D721Med (cell line): ENCODE results near the gene HBS1L.
A peak's percentile ranks its signal among the peaks of the same experiment; 100 is the strongest.

ENCODE experiments used
- DNase-seq: peaks from one replicate; pipeline ENCODE4 v3.0.0; 2011; ENCODE audit warnings: low spot score; ENCODE audit not compliant: insufficient read length
- FAIRE-seq: peaks from 2 replicates; lab custom pipeline; 2011; peaks lifted over from hg19 to GRCh38; lab: Jason Lieb, UNC
- TF ChIP-seq, protein P1 (sequence below): IDR thresholded peaks from 2 replicates; pipeline ENCODE4 v1.5.1; 2012; ENCODE audit warnings: mild to moderate bottlenecking, control low read depth; ENCODE audit not compliant: insufficient read depth; ENCODE audit errors: missing control alignments

The HBS1L gene

DNA sequence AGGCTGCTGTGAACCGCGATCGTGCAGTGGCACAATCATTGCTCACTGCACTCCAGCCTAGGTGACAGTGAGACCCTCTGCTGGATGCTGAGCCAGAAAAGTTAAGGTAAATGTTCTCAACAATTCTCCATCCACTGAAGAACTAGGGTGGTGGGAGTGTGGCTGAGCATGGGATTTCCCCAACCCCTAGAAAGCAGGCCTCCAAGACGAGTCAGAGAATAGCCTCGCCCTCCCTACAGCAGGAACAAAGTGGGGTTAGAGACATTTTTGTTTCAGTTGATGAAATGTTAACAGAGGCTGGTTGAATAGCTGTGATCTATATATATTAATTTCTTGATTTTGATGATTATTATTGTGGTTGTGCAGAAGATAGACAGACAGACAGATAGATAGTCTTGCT is 98.6 kb downstream of the HBS1L start:
- FAIRE-seq = no peak
- TF ChIP-seq, protein P1, sequence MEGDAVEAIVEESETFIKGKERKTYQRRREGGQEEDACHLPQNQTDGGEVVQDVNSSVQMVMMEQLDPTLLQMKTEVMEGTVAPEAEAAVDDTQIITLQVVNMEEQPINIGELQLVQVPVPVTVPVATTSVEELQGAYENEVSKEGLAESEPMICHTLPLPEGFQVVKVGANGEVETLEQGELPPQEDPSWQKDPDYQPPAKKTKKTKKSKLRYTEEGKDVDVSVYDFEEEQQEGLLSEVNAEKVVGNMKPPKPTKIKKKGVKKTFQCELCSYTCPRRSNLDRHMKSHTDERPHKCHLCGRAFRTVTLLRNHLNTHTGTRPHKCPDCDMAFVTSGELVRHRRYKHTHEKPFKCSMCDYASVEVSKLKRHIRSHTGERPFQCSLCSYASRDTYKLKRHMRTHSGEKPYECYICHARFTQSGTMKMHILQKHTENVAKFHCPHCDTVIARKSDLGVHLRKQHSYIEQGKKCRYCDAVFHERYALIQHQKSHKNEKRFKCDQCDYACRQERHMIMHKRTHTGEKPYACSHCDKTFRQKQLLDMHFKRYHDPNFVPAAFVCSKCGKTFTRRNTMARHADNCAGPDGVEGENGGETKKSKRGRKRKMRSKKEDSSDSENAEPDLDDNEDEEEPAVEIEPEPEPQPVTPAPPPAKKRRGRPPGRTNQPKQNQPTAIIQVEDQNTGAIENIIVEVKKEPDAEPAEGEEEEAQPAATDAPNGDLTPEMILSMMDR = no peak
- DNase-seq = no peak

DNA sequence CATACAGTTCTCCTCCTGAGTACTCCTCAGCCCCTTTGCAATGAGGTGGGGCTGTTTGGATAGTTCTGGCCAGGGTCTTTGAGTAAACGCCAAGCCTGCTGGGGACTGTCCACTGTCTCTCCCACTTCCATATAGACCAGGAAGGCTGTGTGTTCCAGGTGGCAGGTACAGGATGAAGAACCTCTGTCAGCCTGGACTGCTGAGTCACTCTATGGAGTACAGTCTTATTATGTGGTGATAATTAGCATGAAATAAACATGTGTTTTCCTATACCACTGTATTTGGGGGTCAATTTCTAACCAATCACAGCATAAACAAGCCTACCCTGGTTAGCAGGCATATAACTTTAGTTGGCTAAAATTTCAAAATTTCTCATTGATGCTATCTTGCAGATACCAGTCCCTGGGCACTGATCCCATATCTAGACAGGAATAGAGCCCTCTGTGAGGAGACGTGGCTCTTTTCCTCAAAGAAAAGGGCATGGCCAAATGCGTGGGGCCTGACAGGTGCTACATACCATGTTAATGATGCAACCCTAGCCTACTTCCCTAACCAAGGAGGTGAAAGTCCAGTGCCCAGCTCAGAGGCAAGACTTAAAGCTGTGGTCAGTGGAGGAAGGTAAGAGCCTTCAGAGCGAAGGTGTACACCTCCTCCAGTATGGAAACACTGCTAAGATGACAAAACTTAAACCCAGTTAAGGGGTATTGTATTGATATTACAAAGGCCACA is 100.2 kb downstream of the HBS1L start:
- TF ChIP-seq, protein P1 = no peak
- no peak for DNase-seq
- no peak for FAIRE-seq

DNA sequence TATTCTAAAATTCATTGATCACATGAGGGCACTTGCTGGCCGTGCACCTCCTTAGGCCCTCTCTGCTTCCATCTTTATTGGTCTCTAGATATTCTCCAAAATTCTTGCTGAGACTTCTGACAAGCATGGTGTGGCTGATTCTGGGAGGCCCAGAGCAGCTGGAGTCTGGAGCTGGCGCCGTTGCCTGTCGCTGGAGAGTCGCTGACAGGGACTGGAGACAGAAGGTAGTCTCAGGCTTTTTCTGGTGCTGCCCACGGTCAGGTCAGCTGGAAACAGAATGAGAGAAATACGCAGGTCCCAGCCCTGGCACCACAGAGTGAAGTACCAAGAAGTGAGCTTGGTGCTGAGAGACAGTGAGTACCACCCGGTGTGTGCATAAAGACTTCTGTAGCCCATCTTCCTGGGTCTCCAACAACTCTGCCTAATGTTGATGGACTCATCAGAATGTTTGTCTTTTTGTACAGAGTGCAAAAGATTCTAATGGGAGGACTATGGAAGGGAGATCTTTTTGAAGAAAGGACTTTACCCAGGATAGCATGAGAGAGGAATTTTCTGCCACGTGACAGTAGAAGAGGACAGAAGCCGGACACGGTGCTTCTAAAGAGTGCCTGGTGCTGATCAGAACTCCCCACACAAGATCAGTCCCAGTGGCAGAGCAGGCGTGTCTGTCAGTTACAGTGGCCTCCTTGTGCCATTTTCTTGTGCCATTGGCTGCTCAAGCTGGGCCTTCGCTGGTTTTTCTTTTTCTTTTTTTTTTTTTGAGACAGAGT is 102.9 kb downstream of the HBS1L start:
- no peak for DNase-seq
- FAIRE-seq = no peak
- TF ChIP-seq, protein P1 = no peak

DNA sequence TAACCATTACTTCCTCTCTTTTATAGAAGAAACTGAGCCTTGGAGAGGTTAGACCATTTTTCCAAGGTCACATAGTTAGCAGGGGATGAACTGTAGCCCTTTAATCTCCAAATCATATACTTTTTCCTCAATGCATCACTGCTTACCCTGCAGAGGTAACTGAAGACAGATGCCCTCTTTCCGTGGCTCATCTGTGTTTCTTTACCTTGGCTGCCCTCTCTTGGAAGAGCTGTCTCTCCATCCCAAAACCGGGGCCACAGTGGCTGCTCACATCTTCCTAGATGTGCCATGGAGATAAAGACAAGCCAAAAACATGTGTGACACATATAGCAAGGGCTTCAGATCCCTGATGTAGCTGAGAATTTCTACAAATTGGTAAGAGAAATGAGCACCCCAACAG is 104.1 kb downstream of the HBS1L start:
- TF ChIP-seq, protein P1 = peak; percentile 0
- DNase-seq (no peak), FAIRE-seq (no peak)

DNA sequence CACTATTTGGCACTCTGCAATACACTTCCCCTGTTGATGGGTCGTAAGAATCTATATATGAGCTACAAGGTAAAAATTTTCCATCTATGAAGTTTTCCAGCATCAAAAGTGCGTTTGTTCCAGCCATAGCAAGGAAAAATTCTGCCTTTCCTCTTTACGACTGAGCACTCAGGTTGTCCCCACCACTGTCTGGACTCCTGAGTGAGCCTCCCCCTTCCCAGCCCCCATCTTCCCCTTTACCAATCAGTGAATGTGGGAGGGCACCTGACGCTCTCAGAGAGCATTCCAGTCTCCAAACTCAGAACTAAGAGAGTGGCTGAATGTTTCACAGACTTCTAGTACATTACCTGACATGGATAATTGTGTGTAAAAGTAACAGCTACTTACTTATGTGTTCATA is 104.7 kb downstream of the HBS1L start, which contains the start of gene ALDH8A1:
Gene ALDH8A1 (minus strand): TSS at position 175 of the 400 bp plus-strand sequence. CDS start 48 bp downstream, at position 127.
- DNase-seq (no peak), FAIRE-seq (no peak)
- TF ChIP-seq, protein P1 = no peak

DNA sequence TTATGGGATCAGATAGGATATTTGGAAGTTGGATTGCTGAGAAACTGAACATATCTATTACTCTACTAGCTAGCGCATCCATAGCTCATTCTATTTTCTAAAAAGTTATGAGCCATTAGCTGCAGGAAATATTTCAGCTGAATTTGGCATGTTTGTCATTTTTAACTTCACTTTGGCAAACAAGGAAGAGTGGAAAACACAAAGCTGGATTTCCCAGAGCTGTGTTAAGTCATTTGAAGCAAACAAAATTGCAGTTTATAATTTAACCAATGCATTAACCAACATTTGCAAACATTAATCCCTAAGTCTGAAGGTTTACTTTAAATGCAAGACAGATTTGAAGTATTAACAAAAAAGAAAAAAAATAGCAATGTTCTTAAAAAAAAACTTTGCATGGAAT is 105.9 kb downstream of the HBS1L start:
- DNase-seq = no peak
- FAIRE-seq = no peak
- TF ChIP-seq, protein P1 = no peak

DNA sequence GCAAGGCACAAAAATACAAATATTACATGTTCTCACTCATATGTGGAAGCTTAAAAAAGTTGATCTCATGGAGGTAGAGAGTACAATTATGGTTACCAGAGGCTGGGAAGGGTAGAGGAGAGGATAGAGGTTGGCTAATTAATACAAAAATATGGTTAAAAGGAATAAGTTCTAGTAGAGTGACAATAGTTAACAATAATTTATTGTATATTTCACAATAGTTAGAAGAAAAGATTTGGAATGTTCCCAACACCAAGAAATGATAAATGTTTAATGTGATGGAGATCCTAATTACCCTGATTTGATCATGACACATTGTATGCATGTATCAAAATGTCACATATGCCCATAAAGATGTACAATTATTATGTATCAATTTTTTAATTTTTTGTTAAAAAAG is 106.5 kb downstream of the HBS1L start:
- no peak for DNase-seq
- TF ChIP-seq, protein P1 = no peak
- no peak for FAIRE-seq
